Measurements from ENCODE around the gene ANP32E. TPM values are rescaled to one million over a fixed set of nuclear protein-coding genes. Genes with fewer than 3 reads are reported as not detected.

The ANP32E gene
- total and polyA plus RNA-seq, 2 of the 4 experiments (the other 2 are of a cell fraction) = 5.9 to 18.4 TPM

- ATAC-seq (ENCODE audit: low read depth) = no peak
- ChIA-PET CTCF (no interaction called here), POLR2A (ENCODE audit: unreplicated experiment) (no interaction called here)
- Histone ChIP-seq H2BK5ac (ENCODE audit: low read depth, low read length, poor library complexity, severe bottlenecking) (no peak overlapping the region), H2BK15ac (ENCODE audit: low read depth, low read length) (no peak overlapping the region), H2BK20ac (ENCODE audit: low read depth, low read length) (no peak overlapping the region), H2AK9ac (replicated peaks; ENCODE audit: low read depth, low read length, poor library complexity) (no peak overlapping the region), H4K91ac (ENCODE audit: insufficient read depth, low read depth, low read length) (no peak overlapping the region), H3K9me1 (ENCODE audit: insufficient read depth, low read length) (0 out of 2 replicates have a peak, but pooled peaks cover 3% of the 10 kb centered on the region), H4K20me1 (ENCODE audit: insufficient read depth, low read length) (no peaks in the 10 kb centered on the region), H3K9me3 (ENCODE audit: control insufficient read depth, insufficient read depth, low read length) (no peaks in the 10 kb centered on the region), H3K18ac (ENCODE audit: low read depth, low read length) (no peak overlapping the region), H3K4me2 (ENCODE audit: low read depth, low read length) (no peak overlapping the region), H4K5ac (ENCODE audit: low read depth, low read length) (no peak overlapping the region), H3K27ac (ENCODE audit: insufficient read depth, low read length) (no peak overlapping the region), H2AFZ (replicated peaks; ENCODE audit: low read length, poor library complexity) (no peak overlapping the region), H3K9ac (ENCODE audit: low read depth, low read length) (no peak overlapping the region), H2AK5ac (ENCODE audit: low read depth, low read length) (no peak overlapping the region), H3K14ac (replicated peaks; ENCODE audit: low read depth, low read length) (no peak overlapping the region), H3K4me3 (ENCODE audit: insufficient read depth, low read depth, low read length) (no peak overlapping the region), H3K79me1 (ENCODE audit: low read depth in 1 of 2, low read length in 2 of 2) (no peaks in the 10 kb centered on the region), H3K56ac (ENCODE audit: extremely low read depth, insufficient read depth, low read length) (no peak overlapping the region), H3K4ac (ENCODE audit: low read depth, low read length) (no peak overlapping the region), H3K23ac (ENCODE audit: low read depth, low read length) (no peak overlapping the region), H2BK120ac (ENCODE audit: low read depth, low read length) (no peak overlapping the region), H3K27me3 (ENCODE audit: control insufficient read depth, insufficient read depth, low read length) (no peaks in the 10 kb centered on the region), H3K4me1 (ENCODE audit: control insufficient read depth, insufficient read depth, low read length) (no peaks in the 10 kb centered on the region), H3K36me3 (ENCODE audit: control insufficient read depth, insufficient read depth, low read length) (no peaks in the 10 kb centered on the region), H4K8ac (ENCODE audit: low read depth in 2 of 2, low read length in 2 of 2) (no peak overlapping the region)
- TF ChIP-seq RCOR1 (IDR thresholded peaks at IDR 0.05; ENCODE audit: insufficient replicate concordance, low read length) (no peak), MAFK (IDR thresholded peaks at IDR 0.05; ENCODE audit: low read depth, low read length) (no peak), CEBPB (IDR thresholded peaks at IDR 0.05; ENCODE audit: low read depth, low read length) (no peak)
- intact Hi-C loops (cut with micrococcal nuclease) = no loop called here
- in situ Hi-C loops (cut with MboI; ENCODE audit: low sequenced_read_pairs) = no loop called here
- dilution Hi-C loops (cut with HindIII; ENCODE audit: low sequenced_read_pairs, unreplicated experiment) = no loop called here
- WGBS, 2 experiments (ENCODE audit: extremely low coverage in 2 of 2, insufficient read length in 1 of 2) = 86% methylated on average over 1 of the region's 7 CpGs; no CpG with 5 or more reads in 1 of the 2 experiments
- no peak for DNase-seq
- no TSS peak for BruUV-seq (replicated peaks)
These were observed 28.5 kb downstream of the ANP32E start for GRCh38 chr1:150207281-150207971.

Data from IMR-90 (cell line).